ENCODE data around the gene FN1. TPM values are rescaled to one million over a fixed set of nuclear protein-coding genes. Genes with fewer than 3 reads are reported as not detected.
A peak's percentile ranks its signal among the peaks of the same experiment; 100 is the strongest.

The FN1 gene
- total RNA-seq, 4 donors from 2014 or later: 272 to 709 (median 375) TPM

DNA sequence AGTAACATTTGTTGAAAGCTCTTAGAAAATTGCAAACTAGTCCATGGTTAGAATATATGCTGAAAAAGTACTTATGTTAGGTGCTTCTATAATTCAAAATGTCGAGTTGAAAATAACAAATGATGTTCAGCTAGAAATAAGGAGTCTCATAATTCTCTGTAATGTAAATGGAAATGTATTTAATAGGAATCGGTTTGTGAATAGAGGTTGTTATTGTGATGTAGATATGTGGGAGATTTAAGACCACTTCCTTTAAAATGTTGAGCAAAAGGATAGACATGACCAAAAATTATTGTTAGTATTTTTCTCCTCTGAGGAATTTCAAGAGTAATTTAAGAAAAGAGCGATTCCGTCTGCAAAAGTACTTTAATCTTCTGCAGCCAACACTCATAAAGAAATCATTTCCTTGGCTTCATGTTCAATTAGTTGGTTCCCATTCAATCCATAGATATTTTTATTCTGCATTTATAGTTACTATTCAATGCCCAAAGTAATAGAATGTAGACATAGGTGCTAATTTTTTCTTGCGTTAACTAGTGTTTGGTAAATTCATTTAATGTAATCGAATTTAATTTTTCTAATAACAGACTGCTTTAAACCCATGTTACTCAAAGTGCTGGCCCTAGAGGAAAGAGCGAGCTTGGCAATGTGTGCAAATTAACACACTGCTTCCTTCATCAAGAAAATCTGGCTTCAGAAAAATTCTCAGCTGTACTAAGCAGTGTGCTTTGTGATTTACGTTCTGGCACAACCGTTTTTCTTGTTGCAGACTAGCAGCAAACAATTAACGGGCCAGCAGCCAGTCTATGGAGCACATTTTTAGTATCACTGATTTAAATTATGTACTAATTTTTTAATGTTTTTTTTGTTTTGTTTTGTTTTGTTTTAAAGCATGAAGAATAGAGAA, 32.2 kb downstream of the FN1 start:
- no peaks in the 10 kb centered on the region for H3K27me3 ChIP-seq
- H3K9me3 ChIP-seq: no peaks in the 10 kb centered on the region
- H3K4me1 ChIP-seq: peaks cover 0 to 33% (median 0%) of the 10 kb centered on the region in 4 donors
- no peak for DNase-seq (ENCODE audit: low spot score in 2 of 2)
- H3K27ac ChIP-seq: peak overlapping the region in 2 of 4 donors; percentile 22 to 30
- TF ChIP-seq POLR2A (IDR thresholded peaks at IDR 0.05): no peak
- peaks cover 0 to 45% (median 3%) of the 10 kb centered on the region in 3 donors for H3K36me3 ChIP-seq
- WGBS, 2 donors: 48 to 52% methylated on average over 10 of the region's 10 CpGs
- H3K4me3 ChIP-seq: no peak overlapping the region

DNA sequence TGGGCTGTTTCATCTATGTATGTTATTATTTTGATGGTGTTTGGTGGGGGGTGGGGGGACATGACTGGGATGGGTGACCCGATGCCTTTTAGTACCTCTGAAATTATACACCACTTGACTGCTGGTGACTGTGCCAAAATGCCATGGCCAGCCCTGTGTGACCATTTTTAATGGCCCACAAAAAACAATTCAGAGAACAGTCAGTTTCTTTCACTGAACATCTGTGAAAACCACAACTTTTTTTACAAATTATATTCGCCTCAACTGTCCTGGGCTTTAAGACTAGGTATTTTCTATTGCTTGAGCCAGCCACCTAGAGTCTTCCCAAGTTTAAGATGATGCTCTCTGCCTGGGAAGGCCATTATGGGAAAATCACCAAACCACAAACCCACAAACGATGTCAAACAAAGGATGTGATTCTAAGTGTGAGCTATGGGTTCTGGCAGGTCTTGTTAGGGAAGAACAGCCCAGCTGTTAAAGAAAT, 33.9 kb downstream of the FN1 start:
- Histone ChIP-seq H3K27ac (peak overlapping the region in 2 of 4 donors; percentile 38 to 39), H3K4me1 (peaks cover 0 to 33% (median 2%) of the 10 kb centered on the region in 4 donors), H3K4me3 (no peak overlapping the region), H3K9me3 (no peaks in the 10 kb centered on the region), H3K36me3 (peaks cover 0 to 42% (median 0%) of the 10 kb centered on the region in 3 donors), H3K27me3 (no peaks in the 10 kb centered on the region)
- DNase-seq (ENCODE audit: low spot score in 2 of 2): peak in 1 of 2 donors; percentile 43
- TF ChIP-seq POLR2A (IDR thresholded peaks at IDR 0.05) (no peak), EP300 (IDR thresholded peaks at IDR 0.05) (peak in 1 of 2 donors; percentile 42)
- TF ChIP-seq, protein P1, sequence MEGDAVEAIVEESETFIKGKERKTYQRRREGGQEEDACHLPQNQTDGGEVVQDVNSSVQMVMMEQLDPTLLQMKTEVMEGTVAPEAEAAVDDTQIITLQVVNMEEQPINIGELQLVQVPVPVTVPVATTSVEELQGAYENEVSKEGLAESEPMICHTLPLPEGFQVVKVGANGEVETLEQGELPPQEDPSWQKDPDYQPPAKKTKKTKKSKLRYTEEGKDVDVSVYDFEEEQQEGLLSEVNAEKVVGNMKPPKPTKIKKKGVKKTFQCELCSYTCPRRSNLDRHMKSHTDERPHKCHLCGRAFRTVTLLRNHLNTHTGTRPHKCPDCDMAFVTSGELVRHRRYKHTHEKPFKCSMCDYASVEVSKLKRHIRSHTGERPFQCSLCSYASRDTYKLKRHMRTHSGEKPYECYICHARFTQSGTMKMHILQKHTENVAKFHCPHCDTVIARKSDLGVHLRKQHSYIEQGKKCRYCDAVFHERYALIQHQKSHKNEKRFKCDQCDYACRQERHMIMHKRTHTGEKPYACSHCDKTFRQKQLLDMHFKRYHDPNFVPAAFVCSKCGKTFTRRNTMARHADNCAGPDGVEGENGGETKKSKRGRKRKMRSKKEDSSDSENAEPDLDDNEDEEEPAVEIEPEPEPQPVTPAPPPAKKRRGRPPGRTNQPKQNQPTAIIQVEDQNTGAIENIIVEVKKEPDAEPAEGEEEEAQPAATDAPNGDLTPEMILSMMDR (IDR thresholded peaks at IDR 0.05): no peak
- WGBS, 2 donors: 36 to 40% methylated on average over 3 of the region's 3 CpGs

DNA sequence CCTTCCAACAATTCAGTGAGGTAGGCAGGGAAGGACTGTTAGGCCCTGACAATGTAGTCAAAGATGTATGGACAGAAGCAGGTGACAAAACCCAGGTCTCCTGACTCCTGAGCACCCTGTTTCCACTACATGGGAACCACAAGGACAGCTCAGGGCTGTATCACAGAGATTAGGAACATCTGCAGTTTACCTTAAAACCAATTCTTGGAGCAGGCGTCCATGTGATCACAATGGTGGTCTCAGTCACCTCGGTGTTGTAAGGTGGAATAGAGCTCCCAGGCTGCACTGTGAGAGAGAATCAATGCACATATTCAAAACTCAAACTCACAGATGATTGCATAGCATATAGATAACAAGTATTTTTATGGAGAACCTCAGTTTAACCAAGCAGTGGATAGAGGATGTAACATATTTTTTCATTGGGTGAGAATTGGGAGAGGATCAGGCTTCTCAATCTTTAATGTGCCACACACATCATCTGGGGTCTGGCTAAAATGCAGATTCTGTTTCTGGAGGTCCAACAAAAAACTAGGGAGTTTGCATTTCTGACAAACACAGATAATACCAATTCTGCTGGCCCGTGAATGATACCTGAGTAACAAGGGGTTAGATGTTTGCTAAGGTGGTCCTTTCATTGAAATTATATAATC, 36.7 kb downstream of the FN1 start:
- no peak overlapping the region for H3K4me3 ChIP-seq
- 87 to 94% methylated on average over 3 of the region's 3 CpGs for WGBS, 2 donors
- peak overlapping the region in 1 of 4 donors; percentile 40 for H3K27ac ChIP-seq
- no peak for DNase-seq (ENCODE audit: low spot score in 2 of 2)
- peaks cover 0 to 43% (median 0%) of the 10 kb centered on the region in 3 donors for H3K36me3 ChIP-seq
- H3K27me3 ChIP-seq: no peaks in the 10 kb centered on the region
- no peaks in the 10 kb centered on the region for H3K9me3 ChIP-seq
- TF ChIP-seq EP300 (IDR thresholded peaks at IDR 0.05) (no peak), POLR2A (IDR thresholded peaks at IDR 0.05) (no peak)
- TF ChIP-seq, protein P1 (IDR thresholded peaks at IDR 0.05): no peak
- H3K4me1 ChIP-seq: peaks cover 0 to 28% (median 3%) of the 10 kb centered on the region in 4 donors

DNA sequence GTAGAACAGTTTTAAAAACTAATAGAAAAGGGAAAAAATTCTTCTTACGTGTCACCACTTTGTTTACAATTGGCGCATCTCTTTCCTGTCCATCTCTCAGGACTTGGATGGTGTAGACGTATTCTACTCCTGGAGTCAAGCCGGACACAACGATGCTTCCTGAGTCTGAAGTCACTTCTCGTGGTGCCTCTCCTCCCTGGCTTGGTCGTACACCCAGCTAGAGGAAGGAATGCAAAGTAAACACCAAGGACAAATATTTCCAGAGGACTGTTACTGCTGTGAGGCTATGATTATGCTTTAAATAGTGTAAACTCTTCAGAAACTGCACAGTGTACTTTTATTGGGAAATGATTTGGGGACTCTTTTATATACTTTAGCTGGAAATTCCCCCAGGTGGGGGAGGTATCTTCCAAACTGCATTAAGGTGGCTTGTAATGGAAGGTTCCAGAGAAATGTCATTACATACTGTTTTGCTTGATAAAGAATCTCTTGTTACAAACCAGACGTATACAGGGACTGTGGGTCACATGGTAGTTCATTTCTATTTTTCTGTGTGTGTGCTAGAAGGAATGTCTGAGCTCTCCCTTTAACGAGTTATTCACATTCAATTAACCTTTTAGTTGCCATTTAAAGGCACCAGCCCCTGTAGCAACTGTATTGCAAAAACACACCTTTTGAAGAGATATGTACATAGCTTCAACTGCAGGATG, 38.1 kb downstream of the FN1 start:
- Histone ChIP-seq H3K27me3 (no peaks in the 10 kb centered on the region), H3K9me3 (no peaks in the 10 kb centered on the region), H3K4me1 (peaks cover 0 to 17% (median 3%) of the 10 kb centered on the region in 4 donors), H3K36me3 (peaks cover 0 to 55% (median 0%) of the 10 kb centered on the region in 3 donors), H3K4me3 (no peak overlapping the region), H3K27ac (peak overlapping the region in 1 of 4 donors; percentile 6)
- no peak for TF ChIP-seq EP300 (IDR thresholded peaks at IDR 0.05)
- TF ChIP-seq POLR2A (IDR thresholded peaks at IDR 0.05): no peak
- TF ChIP-seq, protein P1 (IDR thresholded peaks at IDR 0.05): no peak
- DNase-seq (ENCODE audit: low spot score in 2 of 2): no peak
- 48 to 52% methylated on average over 9 of the region's 9 CpGs for WGBS, 2 donors

DNA sequence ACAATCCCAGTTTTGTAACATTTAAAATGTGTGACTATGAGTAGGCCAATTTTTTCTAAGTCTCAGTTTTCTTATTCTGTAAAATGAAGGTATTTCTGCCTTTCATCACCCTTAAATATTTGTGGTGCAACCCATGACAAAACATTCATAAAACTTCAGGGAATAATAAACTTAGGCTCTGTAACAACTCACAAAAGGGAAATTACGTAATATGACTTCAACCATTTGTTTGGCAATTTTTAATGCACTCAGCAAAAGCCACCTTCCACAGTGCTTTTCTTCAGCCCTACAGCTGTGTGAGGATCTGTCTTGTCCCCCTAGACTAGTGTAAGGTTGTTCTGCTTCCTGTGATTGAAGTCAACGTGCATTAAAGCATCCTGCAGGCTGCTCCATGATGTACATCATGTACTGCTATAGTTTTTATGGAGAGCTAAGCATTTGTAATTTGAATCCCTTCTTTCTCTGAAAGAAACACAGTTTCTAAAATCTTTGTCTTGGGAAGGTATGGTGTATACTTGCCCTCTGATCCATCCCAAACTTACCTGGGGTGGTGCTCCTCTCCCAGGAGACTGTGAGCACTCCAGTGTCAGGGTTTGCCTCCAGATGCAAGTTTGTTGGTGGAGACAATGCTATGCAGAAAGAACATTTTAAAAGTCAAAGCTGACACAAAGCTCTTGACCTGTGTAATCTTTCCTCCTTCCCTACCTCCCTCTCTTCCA, 39.1 kb downstream of the FN1 start:
- Histone ChIP-seq H3K9me3 (no peaks in the 10 kb centered on the region), H3K4me3 (no peak overlapping the region), H3K27me3 (no peaks in the 10 kb centered on the region), H3K4me1 (peaks cover 0 to 6% (median 3%) of the 10 kb centered on the region in 4 donors), H3K27ac (peak overlapping the region in 1 of 4 donors; percentile 50), H3K36me3 (peaks cover 0 to 66% (median 0%) of the 10 kb centered on the region in 3 donors)
- peak in 1 of 2 donors; percentile 53 for TF ChIP-seq EP300 (IDR thresholded peaks at IDR 0.05)
- TF ChIP-seq, protein P1 (IDR thresholded peaks at IDR 0.05): no peak
- DNase-seq (ENCODE audit: low spot score in 2 of 2): no peak
- WGBS, 2 donors: 37 to 42% methylated on average over 2 of the region's 2 CpGs
